Smooth muscle cell (in vitro differentiated cells): ENCODE data around the gene DNAH12. TPM values are rescaled to one million over a fixed set of nuclear protein-coding genes. Genes with fewer than 3 reads are reported as not detected.

ENCODE experiments used
- DNase-seq: peaks from one replicate; lab custom pipeline; 2025; ENCODE audit not compliant: unreplicated experiment; lab: John Stamatoyannopoulos, UW
- H2AFZ ChIP-seq: fragments of 200-600 bp; sonication (generic); 2 replicates; pipeline ENCODE4 v1.6.0; 2016; ENCODE audit warnings: antibody characterized with exemption, low read depth, mild to moderate bottlenecking
- H3F3A ChIP-seq: fragments of 200-600 bp; sonication (generic); 2 replicates; pipeline ENCODE4 v1.6.0; 2017; ENCODE audit warnings: antibody characterized with exemption, low read depth
- H3K27ac ChIP-seq: fragments of 200-600 bp; sonication (generic); 2 replicates; pipeline ENCODE4 v1.5.1; 2016; ENCODE audit warnings: low read depth, mild to moderate bottlenecking
- H3K27me3 ChIP-seq: fragments of 200-600 bp; sonication (generic); 2 replicates; pipeline ENCODE4 v1.6.1; 2016; ENCODE audit warnings: low read depth, mild to moderate bottlenecking
- H3K36me3 ChIP-seq: fragments of 200-600 bp; sonication (generic); 2 replicates; pipeline ENCODE4 v1.5.1; 2016; ENCODE audit warnings: low read depth
- H3K4me1 ChIP-seq: fragments of 200-600 bp; sonication (generic); 2 replicates; pipeline ENCODE4 v1.5.1; 2016; ENCODE audit warnings: low read depth
- H3K4me2 ChIP-seq: fragments of 200-600 bp; sonication (generic); 2 replicates; pipeline ENCODE4 v1.6.0; 2016; ENCODE audit warnings: mild to moderate bottlenecking
- H3K4me3 ChIP-seq: fragments of 200-600 bp; sonication (generic); 2 replicates; pipeline ENCODE4 v1.5.1; 2016; ENCODE audit warnings: mild to moderate bottlenecking
- H3K79me2 ChIP-seq: fragments of 200-600 bp; sonication (generic); 2 replicates; pipeline ENCODE4 v1.6.0; 2016; ENCODE audit warnings: low read depth, mild to moderate bottlenecking
- H3K9ac ChIP-seq: fragments of 200-600 bp; sonication (generic); 2 replicates; pipeline ENCODE4 v1.6.0; 2016; ENCODE audit warnings: low read depth
- H3K9me3 ChIP-seq: fragments of 200-600 bp; sonication (generic); replicated peaks from 2 replicates; pipeline ENCODE4 v1.5.1; 2016; ENCODE audit warnings: low read depth
- H4K20me1 ChIP-seq: fragments of 200-600 bp; sonication (generic); 2 replicates; pipeline ENCODE4 v1.6.0; 2016; ENCODE audit warnings: low read depth
- WGBS: methylation state at CpG from one replicate; pipeline ENCODE4 v1.1.7; 2016; ENCODE audit warnings: low lambda C conversion rate; 5-methylcytosine and 5-hydroxymethylcytosine counted together
- polyA plus RNA-seq: library from polyadenylated mRNA; unstranded; fragments of >200 nt; fragmentation: Nextera tagmentation; extraction: Ambion mirVana; gene quantifications from 2 replicates; pipeline ENCODE4 v1.2.1, GENCODE V29; 2016
- total RNA-seq: library from RNA; depleted of rRNA; stranded (reverse); fragments of >200 nt; gene quantifications from 2 replicates; pipeline ENCODE4 v1.2.3, GENCODE V29; 2014
- TF ChIP-seq, protein P1 (sequence below): fragments of 200-600 bp; sonication (generic); IDR thresholded peaks from 2 replicates; pipeline ENCODE4 v1.5.1; 2017; ENCODE audit warnings: borderline replicate concordance, mild to moderate bottlenecking, antibody characterized with exemption; ENCODE audit not compliant: insufficient read depth, poor library complexity, severe bottlenecking

The DNAH12 gene
- total and polyA plus RNA-seq, 2 experiments from 2014 or later: 0.27 TPM; not detected in 1

GRCh38 chr3:57586778-57587177 lies 42.6 kb upstream of the DNAH12 start:
- no peak for DNase-seq
- Histone ChIP-seq H4K20me1 (peaks cover 100% of the 10 kb centered on the region), H3K79me2 (peaks cover 100% of the 10 kb centered on the region), H3K27me3 (no peaks in the 10 kb centered on the region), H3K4me3 (no peak overlapping the region), H3K27ac (peak overlapping the region; percentile 13), H3K9ac (no peak overlapping the region), H3K4me2 (no peak overlapping the region), H3K36me3 (peaks cover 9% of the 10 kb centered on the region), H3K9me3 (no peaks in the 10 kb centered on the region), H3K4me1 (no peaks in the 10 kb centered on the region), H3F3A (peaks cover 24% of the 10 kb centered on the region), H2AFZ (no peak overlapping the region)
- TF ChIP-seq, protein P1, sequence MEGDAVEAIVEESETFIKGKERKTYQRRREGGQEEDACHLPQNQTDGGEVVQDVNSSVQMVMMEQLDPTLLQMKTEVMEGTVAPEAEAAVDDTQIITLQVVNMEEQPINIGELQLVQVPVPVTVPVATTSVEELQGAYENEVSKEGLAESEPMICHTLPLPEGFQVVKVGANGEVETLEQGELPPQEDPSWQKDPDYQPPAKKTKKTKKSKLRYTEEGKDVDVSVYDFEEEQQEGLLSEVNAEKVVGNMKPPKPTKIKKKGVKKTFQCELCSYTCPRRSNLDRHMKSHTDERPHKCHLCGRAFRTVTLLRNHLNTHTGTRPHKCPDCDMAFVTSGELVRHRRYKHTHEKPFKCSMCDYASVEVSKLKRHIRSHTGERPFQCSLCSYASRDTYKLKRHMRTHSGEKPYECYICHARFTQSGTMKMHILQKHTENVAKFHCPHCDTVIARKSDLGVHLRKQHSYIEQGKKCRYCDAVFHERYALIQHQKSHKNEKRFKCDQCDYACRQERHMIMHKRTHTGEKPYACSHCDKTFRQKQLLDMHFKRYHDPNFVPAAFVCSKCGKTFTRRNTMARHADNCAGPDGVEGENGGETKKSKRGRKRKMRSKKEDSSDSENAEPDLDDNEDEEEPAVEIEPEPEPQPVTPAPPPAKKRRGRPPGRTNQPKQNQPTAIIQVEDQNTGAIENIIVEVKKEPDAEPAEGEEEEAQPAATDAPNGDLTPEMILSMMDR: no peak
- 81% methylated on average over 6 of the region's 6 CpGs for WGBS

DNA sequence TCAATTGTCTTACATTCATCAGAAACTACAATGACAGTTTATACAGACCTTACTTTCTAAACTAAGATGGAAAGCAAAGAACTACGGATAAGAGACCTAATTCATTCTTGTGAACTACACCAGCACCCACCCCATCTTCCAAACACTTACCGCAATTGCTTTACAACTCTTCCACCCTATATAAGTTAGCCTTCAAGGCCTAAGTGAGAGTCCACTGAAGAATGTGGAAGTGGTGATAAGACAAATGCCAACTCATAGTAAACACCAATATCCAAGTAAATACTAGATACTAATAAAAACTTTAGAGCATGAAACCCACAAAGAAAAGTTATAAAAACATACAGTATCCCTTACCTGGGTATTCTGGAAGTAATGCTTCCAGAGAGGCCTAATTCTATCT lies 39.4 kb upstream of the DNAH12 start:
- H3K79me2 ChIP-seq: peaks cover 100% of the 10 kb centered on the region
- H3K27ac ChIP-seq: peak overlapping the region; percentile 63
- H3K4me2 ChIP-seq: no peak overlapping the region
- peaks cover 100% of the 10 kb centered on the region for H4K20me1 ChIP-seq
- H3K36me3 ChIP-seq: peaks cover 30% of the 10 kb centered on the region
- H3K4me3 ChIP-seq: no peak overlapping the region
- no peaks in the 10 kb centered on the region for H3K4me1 ChIP-seq
- H2AFZ ChIP-seq: no peak overlapping the region
- H3F3A ChIP-seq: peaks cover 32% of the 10 kb centered on the region
- H3K9ac ChIP-seq: no peak overlapping the region
- no peak for DNase-seq
- no peaks in the 10 kb centered on the region for H3K9me3 ChIP-seq
- TF ChIP-seq, protein P1: no peak
- no peaks in the 10 kb centered on the region for H3K27me3 ChIP-seq
- 95% methylated on average over 2 of the region's 2 CpGs for WGBS

- Histone ChIP-seq H3K27ac (peak overlapping the region; percentile 7), H2AFZ (no peak overlapping the region), H3K27me3 (no peaks in the 10 kb centered on the region), H3K4me2 (no peak overlapping the region), H3F3A (peaks cover 35% of the 10 kb centered on the region), H3K9me3 (no peaks in the 10 kb centered on the region), H3K4me1 (no peaks in the 10 kb centered on the region), H3K79me2 (peaks cover 100% of the 10 kb centered on the region), H3K9ac (no peak overlapping the region), H3K4me3 (no peak overlapping the region), H4K20me1 (peaks cover 100% of the 10 kb centered on the region), H3K36me3 (peaks cover 33% of the 10 kb centered on the region)
- TF ChIP-seq, protein P1: no peak
- no peak for DNase-seq
- WGBS: 96% methylated on average over 7 of the region's 7 CpGs
Observed at GRCh38 chr3:57582474-57583168, 38.5 kb upstream of the DNAH12 start.

- Histone ChIP-seq H3F3A (peaks cover 49% of the 10 kb centered on the region), H3K4me3 (no peak overlapping the region), H3K9me3 (no peaks in the 10 kb centered on the region), H3K27ac (peak overlapping the region; percentile 9), H3K4me2 (no peak overlapping the region), H3K9ac (no peak overlapping the region), H3K4me1 (no peaks in the 10 kb centered on the region), H4K20me1 (peaks cover 100% of the 10 kb centered on the region), H2AFZ (no peak overlapping the region), H3K27me3 (no peaks in the 10 kb centered on the region), H3K36me3 (peaks cover 66% of the 10 kb centered on the region), H3K79me2 (peaks cover 98% of the 10 kb centered on the region)
- no peak for DNase-seq
- TF ChIP-seq, protein P1: no peak
- 96% methylated on average over 9 of the region's 9 CpGs for WGBS
Observed at GRCh38 chr3:57577801-57578200, 33.7 kb upstream of the DNAH12 start.
